Measurements from ENCODE around the gene CHST8.

GRCh38 chr19:33775731-33776487 is 154.2 kb downstream of the CHST8 start:
- no peak for TF ChIP-seq RAD21 (IDR thresholded peaks at IDR 0.05; ENCODE audit: low read depth)
- no peak for TF ChIP-seq MAX (IDR thresholded peaks at IDR 0.05)
- no peak for TF ChIP-seq REST (IDR thresholded peaks at IDR 0.05; ENCODE audit: low read depth)
- TF ChIP-seq NFIC (IDR thresholded peaks at IDR 0.05), result no peak
- TF ChIP-seq EP300 (IDR thresholded peaks at IDR 0.05; ENCODE audit: borderline replicate concordance), result no peak
- TF ChIP-seq TCF12 (IDR thresholded peaks at IDR 0.05; ENCODE audit: low read depth), result no peak
- TF ChIP-seq TAF1 (IDR thresholded peaks at IDR 0.05; ENCODE audit: low read depth), result no peak
- TF ChIP-seq YY1 (IDR thresholded peaks at IDR 0.05; ENCODE audit: low read depth), result no peak
- no peak for TF ChIP-seq CEBPB (IDR thresholded peaks at IDR 0.05)
- TF ChIP-seq TEAD4 (IDR thresholded peaks at IDR 0.05), result no peak
- TF ChIP-seq EGR1 (IDR thresholded peaks at IDR 0.05), result no peak
- TF ChIP-seq CREB1 (IDR thresholded peaks at IDR 0.05; ENCODE audit: low read depth), result no peak
